ENCODE results near the gene EPHA2.

GRCh38 chr1:16081636-16082035 lies 74.2 kb downstream of the EPHA2 start:
- TF ChIP-seq CTCF (conservative IDR thresholded peaks at IDR 0.05; ENCODE audit: low read depth, low read length) (no peak), EZH2 (IDR thresholded peaks at IDR 0.05; ENCODE audit: borderline replicate concordance, low read depth, low read length, poor library complexity, severe bottlenecking) (no peak)
